ENCODE results near the gene LAPTM5. TPM values are rescaled to one million over a fixed set of nuclear protein-coding genes. Genes with fewer than 3 reads are reported as not detected.

Gene LAPTM5
- total RNA-seq, 4 donors from 2014 or later: 44.5 to 767 (median 109) TPM

- TF ChIP-seq CTCF (IDR thresholded peaks at IDR 0.05; ENCODE audit: low read depth): no peak
Measured at GRCh38 chr1:30684881-30685795, 72.4 kb downstream of the LAPTM5 start.

- TF ChIP-seq CTCF (IDR thresholded peaks at IDR 0.05; ENCODE audit: low read depth): no peak
Measured at GRCh38 chr1:30684259-30684658, 73.3 kb downstream of the LAPTM5 start.

DNA sequence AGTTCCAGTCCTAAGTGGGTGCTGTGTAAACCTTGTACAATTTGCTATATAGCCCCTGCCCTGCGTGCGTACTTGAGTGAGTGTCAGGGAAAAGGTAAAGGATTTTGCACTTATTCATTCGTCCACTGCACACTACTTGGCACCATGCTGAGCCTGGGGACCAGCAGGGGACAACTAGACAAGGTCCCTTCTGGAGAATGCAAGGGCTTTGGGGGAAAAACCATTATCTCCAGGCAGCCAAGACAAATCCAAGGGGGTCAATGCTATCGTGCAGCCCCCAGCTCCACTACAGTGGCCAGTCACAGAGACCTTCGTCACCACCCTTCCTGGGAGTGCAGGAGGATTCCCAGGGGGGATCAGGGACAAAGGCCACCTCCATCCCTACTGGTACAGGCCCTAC lies 73.9 kb downstream of the LAPTM5 start:
- no peak for TF ChIP-seq CTCF (IDR thresholded peaks at IDR 0.05; ENCODE audit: low read depth)

Small RNAs within 50 kb of the gene (small RNA-seq; reads per million reads assigned to genes)
- gene MIR4420: not detected

Other genes starting within 250 kb of the LAPTM5 start
- not detected for gene MATN1, start 34.2 kb downstream of the LAPTM5 start, total RNA-seq
- 10 to 100 TPM; 13.2 to 35.7 (median 20.7) TPM for gene SDC3, start 151.0 kb upstream of the LAPTM5 start, total RNA-seq

Data from subcutaneous adipose tissue (tissue), 4 donors.